ENCODE measurements around the gene FARP1. TPM values are rescaled to one million over a fixed set of nuclear protein-coding genes. Genes with fewer than 3 reads are reported as not detected.
A peak's percentile ranks its signal among the peaks of the same experiment; 100 is the strongest.

Gene FARP1
- total and polyA plus RNA-seq, 2 of the 13 experiments (the other 11 are each of a cell fraction or from before 2014, with no cell fraction given) = 70.6 to 126 TPM

- TF ChIP-seq GATAD2A (CRISPR knock-in tag; IDR thresholded peaks at IDR 0.05) (peak; percentile 78), HNRNPUL1 (IDR thresholded peaks at IDR 0.05; ENCODE audit: low read depth, low read length) (no peak), TFE3 (CRISPR knock-in tag; IDR thresholded peaks at IDR 0.05) (peak; percentile 53; the same call in 1 of the 2 replicates), TMF1 (CRISPR knock-in tag; IDR thresholded peaks at IDR 0.05; ENCODE audit: low read depth) (no peak), ZNF577 (CRISPR knock-in tag; IDR thresholded peaks at IDR 0.05; ENCODE audit: borderline replicate concordance, low read depth) (no peak), NR3C1 (CRISPR knock-in tag; IDR thresholded peaks at IDR 0.05) (no peak), MBNL3 (CRISPR knock-in tag; conservative IDR thresholded peaks at IDR 0.05) (no peak), HBP1 (CRISPR knock-in tag; IDR thresholded peaks at IDR 0.05; ENCODE audit: low read depth) (no peak), FUBP1 (CRISPR knock-in tag; IDR thresholded peaks at IDR 0.05; ENCODE audit: borderline replicate concordance) (no peak), ZFAT (CRISPR knock-in tag; conservative IDR thresholded peaks at IDR 0.05) (no peak), GPN1 (CRISPR knock-in tag; IDR thresholded peaks at IDR 0.05; ENCODE audit: borderline replicate concordance) (no peak), ZNF17 (CRISPR knock-in tag; IDR thresholded peaks at IDR 0.05) (no peak), CBX1 (IDR thresholded peaks at IDR 0.05; ENCODE audit: low read depth) (no peak), ZNF605 (CRISPR knock-in tag; IDR thresholded peaks at IDR 0.05) (no peak), ZNF280B (CRISPR knock-in tag; IDR thresholded peaks at IDR 0.05; ENCODE audit: borderline replicate concordance) (no peak), TRIM22 (IDR thresholded peaks at IDR 0.05) (no peak), ZNF878 (CRISPR knock-in tag; IDR thresholded peaks at IDR 0.05) (no peak), ZNF3 (CRISPR knock-in tag; IDR thresholded peaks at IDR 0.05) (no peak), ZNF503 (CRISPR knock-in tag; IDR thresholded peaks at IDR 0.05) (peak; percentile 75; the same call in 1 of the 2 replicates)
Observed at GRCh38 chr13:98273067-98273823, 130.4 kb downstream of the FARP1 start (continued).

All from HepG2 (cell line).